HTR-8/SVneo (cell line): ENCODE data around the gene WASF1.
"Not testable (repeated sequence)": the region's sequence is repeated elsewhere in the genome, so short reads cannot be mapped to it uniquely, and the experiment has no call there.

Experiments
- DNase-seq: peaks from one replicate; pipeline ENCODE4 v3.0.0; 2011; ENCODE audit warnings: low spot score, mixed read lengths; ENCODE audit not compliant: insufficient read length
- FAIRE-seq: peaks from 2 replicates; lab custom pipeline; 2011; peaks lifted over from hg19 to GRCh38; lab: Jason Lieb, UNC

The WASF1 gene

DNA sequence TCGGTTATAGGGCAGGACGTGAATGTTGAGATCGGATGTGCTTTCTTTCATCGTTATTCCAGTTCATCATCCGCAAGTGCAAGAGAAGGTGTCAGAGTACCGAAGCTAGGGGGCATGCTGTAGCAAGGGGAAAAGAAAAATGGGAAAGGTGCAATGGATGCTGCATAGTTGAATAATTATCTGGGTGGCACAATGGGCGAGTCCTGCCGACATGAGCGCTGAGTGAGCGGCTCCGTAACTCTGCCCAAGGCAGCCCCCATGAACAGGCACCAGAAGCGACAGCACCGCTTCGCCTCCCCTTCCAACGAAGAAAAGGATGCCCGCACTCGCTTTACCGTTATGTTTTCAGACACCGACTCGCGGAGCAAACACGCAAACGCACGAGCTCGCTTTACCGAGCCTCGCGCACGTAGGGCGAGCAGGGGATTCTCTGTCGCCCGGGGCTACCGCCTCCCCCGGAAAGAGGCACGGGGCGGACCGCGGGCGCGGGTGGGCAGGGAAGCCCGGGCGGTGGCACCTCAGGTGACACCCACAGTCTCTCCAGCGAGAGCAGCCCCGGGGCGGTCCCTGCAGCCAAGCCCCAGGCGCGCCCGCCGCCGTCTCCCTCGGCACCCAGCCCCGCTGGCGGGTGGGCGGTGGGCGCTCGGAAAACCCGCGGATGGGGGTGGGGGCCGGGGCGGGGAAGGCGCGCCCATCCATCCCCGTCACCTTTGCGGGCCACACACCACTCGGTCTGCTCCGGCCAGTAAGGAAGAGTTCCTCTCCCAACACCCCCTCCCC, 654 bp downstream of the WASF1 start:
- FAIRE-seq (no peak), DNase-seq (peak; percentile 19)

GRCh38 chr6:110173506-110174132, 5.9 kb downstream of the WASF1 start:
- FAIRE-seq (no peak), DNase-seq (no peak)

GRCh38 chr6:110170081-110170480, 9.4 kb downstream of the WASF1 start:
- no peak for FAIRE-seq
- DNase-seq: no peak

GRCh38 chr6:110158479-110158878, 21.0 kb downstream of the WASF1 start:
- DNase-seq: no peak
- no peak for FAIRE-seq

- DNase-seq (no peak), FAIRE-seq (no peak)
Observed at GRCh38 chr6:110147870-110148269, 31.6 kb downstream of the WASF1 start.

DNA sequence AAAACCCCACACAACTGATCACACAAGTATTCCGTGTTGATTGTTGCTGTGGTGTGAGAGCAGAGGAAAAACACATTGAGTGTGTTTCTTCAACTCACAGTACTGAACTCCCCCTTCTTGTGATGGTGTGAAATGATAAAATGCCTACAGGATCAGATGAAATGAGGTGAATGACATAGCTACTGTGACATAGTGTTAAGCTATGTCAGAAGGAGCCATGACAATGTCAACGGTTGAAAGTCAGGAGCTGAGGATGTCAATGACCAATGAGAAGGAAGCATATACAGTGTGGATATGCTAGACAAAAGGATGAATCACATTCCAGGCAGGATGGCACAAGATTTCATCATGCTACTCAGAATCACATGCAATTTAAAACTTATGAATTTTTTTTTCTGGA, 38.8 kb downstream of the WASF1 start:
- no peak for FAIRE-seq

DNA sequence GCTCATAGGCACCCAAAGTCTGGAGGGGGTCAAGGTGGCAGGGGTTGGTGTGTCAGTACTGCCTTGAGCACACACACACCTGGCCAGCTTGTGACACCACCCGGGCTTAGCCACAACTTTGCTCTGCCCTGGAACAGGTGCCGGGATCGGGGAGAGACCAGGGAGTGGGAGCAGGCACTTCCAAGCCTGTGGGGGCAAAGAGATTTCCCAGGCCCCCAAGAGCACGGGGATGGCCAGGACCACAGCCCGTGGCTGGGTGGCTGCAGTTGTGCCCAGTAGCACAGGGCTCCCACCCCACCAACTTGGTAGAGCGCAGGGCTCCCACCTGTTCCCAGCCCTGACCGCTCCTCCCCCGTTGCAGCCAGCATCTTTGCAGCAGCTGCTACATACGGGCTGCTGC, 40.4 kb downstream of the WASF1 start:
- no peak for DNase-seq
- FAIRE-seq: no peak

More for the DNA sequence above, 38.8 kb downstream of the WASF1 start:
- peak; percentile 9 for DNase-seq

GRCh38 chr6:110137924-110138887, 41.3 kb downstream of the WASF1 start:
- no peak for DNase-seq
- no peak for FAIRE-seq

DNA sequence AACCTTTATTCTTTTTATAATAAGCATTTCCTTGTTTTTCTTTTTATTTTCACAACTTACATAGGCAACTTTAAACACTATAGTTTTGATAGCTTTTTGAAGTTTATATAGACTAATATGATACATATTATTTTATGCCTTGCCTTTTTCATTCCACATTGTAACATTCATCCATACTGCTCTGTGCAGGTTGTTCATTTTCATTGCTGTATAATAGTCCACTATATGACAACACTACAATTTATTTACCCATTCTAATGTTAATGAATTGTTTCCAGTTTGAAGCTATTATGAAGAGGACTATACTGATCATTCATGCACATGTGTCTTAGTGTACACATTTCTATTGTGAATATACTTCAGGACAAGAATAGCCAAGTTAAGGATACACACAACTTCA, 49.1 kb downstream of the WASF1 start:
- FAIRE-seq (no peak), DNase-seq (no peak)

GRCh38 chr6:110128418-110128817, 51.1 kb downstream of the WASF1 start:
- FAIRE-seq: no peak

GRCh38 chr6:110125361-110125760, 54.1 kb downstream of the WASF1 start:
- no peak for DNase-seq
- no peak for FAIRE-seq

More at GRCh38 chr6:110128418-110128817, 51.1 kb downstream of the WASF1 start:
- DNase-seq: no peak

DNA sequence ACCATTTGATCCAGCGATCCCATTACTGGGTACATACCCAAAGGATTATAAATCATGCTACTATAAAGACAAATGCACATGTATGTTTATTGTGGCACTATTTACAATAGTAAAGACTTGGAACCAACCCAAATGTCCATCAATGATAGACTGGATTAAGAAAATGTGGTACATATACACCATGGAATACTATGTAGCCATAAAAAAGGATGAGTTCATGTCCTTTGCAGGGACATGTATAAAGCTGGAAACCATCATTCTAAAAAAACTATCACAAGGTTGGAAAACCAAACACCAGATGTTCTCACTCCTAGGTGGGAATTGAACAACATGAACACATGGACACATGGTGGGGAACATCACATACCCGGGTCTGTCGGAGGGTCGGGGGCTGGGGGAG, 57.8 kb downstream of the WASF1 start:
- not testable (repeated sequence) for DNase-seq, FAIRE-seq

DNA sequence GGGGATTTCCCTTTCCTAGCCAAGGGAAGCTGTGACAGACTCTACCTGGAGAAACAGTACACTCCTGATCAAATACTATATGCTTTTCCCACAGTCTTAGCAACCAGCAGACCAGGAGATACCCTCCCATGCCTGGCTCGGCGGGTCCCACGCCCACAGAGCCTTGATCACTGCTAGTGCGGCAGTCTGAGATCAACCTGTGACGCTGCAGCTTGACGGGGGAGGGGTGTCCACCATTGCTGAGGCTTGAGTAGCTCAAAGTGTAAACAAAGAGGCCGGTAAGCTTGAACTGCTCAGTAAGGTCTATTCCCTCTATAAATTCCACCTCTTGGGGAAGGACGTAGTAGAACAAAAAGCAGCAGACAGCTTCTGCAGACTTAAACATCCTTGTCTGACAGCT, 63.2 kb downstream of the WASF1 start:
- DNase-seq (no peak), FAIRE-seq (no peak)

GRCh38 chr6:110114004-110114403, 65.5 kb downstream of the WASF1 start:
- no peak for FAIRE-seq

GRCh38 chr6:110105296-110105695, 74.2 kb downstream of the WASF1 start:
- FAIRE-seq (no peak), DNase-seq (no peak)

More at GRCh38 chr6:110114004-110114403, 65.5 kb downstream of the WASF1 start:
- no peak for DNase-seq

DNA sequence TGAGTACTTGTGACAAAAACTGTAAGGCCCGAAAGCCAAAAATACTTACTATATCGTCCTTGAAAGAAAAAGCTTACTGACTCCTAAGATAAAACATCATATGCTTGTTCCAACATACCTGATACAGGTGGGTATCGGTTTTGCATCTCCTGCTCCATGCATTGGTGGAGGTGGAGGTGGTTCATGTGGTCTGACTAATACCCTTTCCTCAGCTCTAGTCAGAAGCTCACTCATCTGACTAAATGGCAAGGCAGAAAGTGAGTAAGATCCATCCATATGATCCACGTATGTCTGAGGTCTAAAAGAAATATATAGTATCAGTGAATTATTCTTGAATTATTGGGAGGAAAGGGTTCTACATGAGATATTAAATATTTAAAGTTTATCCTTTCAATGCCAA, 76.2 kb downstream of the WASF1 start:
- no peak for DNase-seq
- FAIRE-seq: no peak

GRCh38 chr6:110102411-110102810, 77.1 kb downstream of the WASF1 start:
- DNase-seq (no peak), FAIRE-seq (no peak)

- no peak for DNase-seq
- FAIRE-seq: no peak
Observed at GRCh38 chr6:110101885-110102284, 77.6 kb downstream of the WASF1 start.

- DNase-seq (peak; percentile 7), FAIRE-seq (no peak)
Observed at GRCh38 chr6:110098511-110099116, 80.9 kb downstream of the WASF1 start.

- DNase-seq: no peak
- FAIRE-seq: no peak
Observed at GRCh38 chr6:110097443-110097842, 82.0 kb downstream of the WASF1 start.
